Endothelial cell (in vitro differentiated cells): Measurements from ENCODE around the gene AIF1. TPM values are rescaled to one million over a fixed set of nuclear protein-coding genes. Genes with fewer than 3 reads are reported as not detected.

ENCODE experiments used
- DNase-seq: peaks from one replicate; pipeline ENCODE4 v3.0.0; 2021; ENCODE audit warnings: low spot score
- H3K27ac Mint-ChIP-seq: one replicate; pipeline ENCODE4 v1.8.0; 2021; ENCODE audit warnings: mixed read lengths, inconsistent platforms; ENCODE audit not compliant: unreplicated experiment
- H3K27me3 Mint-ChIP-seq: one replicate; pipeline ENCODE4 v1.8.0; 2021; ENCODE audit warnings: mild to moderate bottlenecking, moderate library complexity, mixed read lengths, inconsistent platforms; ENCODE audit not compliant: unreplicated experiment
- H3K36me3 Mint-ChIP-seq: one replicate; pipeline ENCODE4 v1.8.0; 2021; ENCODE audit warnings: mild to moderate bottlenecking, low read depth, mixed read lengths, inconsistent platforms; ENCODE audit not compliant: unreplicated experiment
- H3K4me1 Mint-ChIP-seq: one replicate; pipeline ENCODE4 v1.8.0; 2021; ENCODE audit warnings: mild to moderate bottlenecking, mixed read lengths, inconsistent platforms; ENCODE audit not compliant: unreplicated experiment
- H3K4me3 Mint-ChIP-seq: one replicate; pipeline ENCODE4 v1.8.0; 2021; ENCODE audit warnings: mild to moderate bottlenecking, mixed read lengths, inconsistent platforms; ENCODE audit not compliant: unreplicated experiment
- H3K9me3 Mint-ChIP-seq: one replicate; pipeline ENCODE4 v1.8.0; 2021; ENCODE audit warnings: mixed read lengths, inconsistent platforms; ENCODE audit not compliant: unreplicated experiment
- CTCF ChIP-seq: fragments of 200-600 bp; sonication (generic); IDR thresholded peaks from one replicate; pipeline ENCODE4 v1.5.0; 2021; ENCODE audit warnings: antibody characterized with exemption; ENCODE audit not compliant: unreplicated experiment
- total RNA-seq: library from RNA; stranded (reverse); fragmentation: NEBNext Ultra II Directional; extraction: Animal tissue kit (Norgen Biotek cat#: 25700); gene quantifications from one replicate; pipeline ENCODE4 v1.2.1, GENCODE V29; 2021; ENCODE audit not compliant: unreplicated experiment

Gene AIF1
- total RNA-seq, 1 donor from 2014 or later = 22.8 TPM

- Mint-ChIP-seq H3K9me3 (no peaks in the 10 kb centered on the region), H3K36me3 (peaks cover 48% of the 10 kb centered on the region), H3K4me3 (peak overlapping the region; percentile 72), H3K27ac (no peak overlapping the region), H3K27me3 (no peaks in the 10 kb centered on the region), H3K4me1 (no peaks in the 10 kb centered on the region)
- no peak for DNase-seq
- no peak for TF ChIP-seq CTCF
These were observed 12.8 kb downstream of the AIF1 start for GRCh38 chr6:31627690-31628287.

- Mint-ChIP-seq H3K4me1 (no peaks in the 10 kb centered on the region), H3K36me3 (peaks cover 43% of the 10 kb centered on the region), H3K9me3 (no peaks in the 10 kb centered on the region), H3K27ac (no peak overlapping the region), H3K27me3 (peaks cover 4% of the 10 kb centered on the region), H3K4me3 (no peak overlapping the region)
- DNase-seq = no peak
- no peak for TF ChIP-seq CTCF
These were observed 14.0 kb downstream of the AIF1 start for GRCh38 chr6:31629014-31629413.

- DNase-seq = no peak
- Mint-ChIP-seq H3K4me1 (no peaks in the 10 kb centered on the region), H3K4me3 (peak overlapping the region; percentile 72), H3K9me3 (no peaks in the 10 kb centered on the region), H3K36me3 (peaks cover 42% of the 10 kb centered on the region), H3K27ac (peak overlapping the region; percentile 61), H3K27me3 (peaks cover 4% of the 10 kb centered on the region)
- no peak for TF ChIP-seq CTCF
These were observed 15.3 kb downstream of the AIF1 start for GRCh38 chr6:31630177-31630934.

GRCh38 chr6:31631209-31631608 is 16.2 kb downstream of the AIF1 start:
- Mint-ChIP-seq H3K4me1 (no peaks in the 10 kb centered on the region), H3K9me3 (no peaks in the 10 kb centered on the region), H3K36me3 (peaks cover 42% of the 10 kb centered on the region), H3K4me3 (no peak overlapping the region), H3K27ac (no peak overlapping the region), H3K27me3 (peaks cover 6% of the 10 kb centered on the region)
- no peak for DNase-seq
- no peak for TF ChIP-seq CTCF

GRCh38 chr6:31631681-31632278 is 16.7 kb downstream of the AIF1 start:
- no peak for TF ChIP-seq CTCF
- peaks cover 40% of the 10 kb centered on the region for H3K36me3 Mint-ChIP-seq
- H3K4me3 Mint-ChIP-seq = no peak overlapping the region
- peaks cover 8% of the 10 kb centered on the region for H3K27me3 Mint-ChIP-seq
- no peaks in the 10 kb centered on the region for H3K4me1 Mint-ChIP-seq
- H3K27ac Mint-ChIP-seq = no peak overlapping the region
- DNase-seq = no peak
- H3K9me3 Mint-ChIP-seq = no peaks in the 10 kb centered on the region
